H9 (cell line): ENCODE data around the gene BPIFB6. TPM values are rescaled to one million over a fixed set of nuclear protein-coding genes. Genes with fewer than 3 reads are reported as not detected.

Experiments
- DNase-seq: peaks from one replicate; pipeline ENCODE4 v3.0.0-alpha.2; 2017
- H2AFZ ChIP-seq: one replicate; pipeline ENCODE4 v1.6.1; 2013; ENCODE audit warnings: mild to moderate bottlenecking, low read length, control low read depth, moderate library complexity
- H2AK5ac ChIP-seq: 2 replicates; pipeline ENCODE4 v1.6.1; 2013; ENCODE audit warnings: low read length, control low read depth, mixed read lengths; ENCODE audit not compliant: insufficient read length
- H2BK120ac ChIP-seq: one replicate; pipeline ENCODE4 v1.6.1; 2013; ENCODE audit warnings: low read depth, mild to moderate bottlenecking, low read length, control low read depth, inconsistent platforms; ENCODE audit not compliant: poor library complexity, severe bottlenecking
- H2BK12ac ChIP-seq: 2 replicates; pipeline ENCODE4 v1.6.1; 2013; ENCODE audit warnings: low read length, control low read depth, mixed read lengths, low read depth; ENCODE audit not compliant: insufficient read length
- H2BK15ac ChIP-seq: 2 replicates; pipeline ENCODE4 v1.6.1; 2013; ENCODE audit warnings: low read depth, low read length, control low read depth
- H2BK20ac ChIP-seq: one replicate; pipeline ENCODE4 v1.6.1; 2013; ENCODE audit warnings: low read depth, mild to moderate bottlenecking, low read length, control low read depth, inconsistent platforms; ENCODE audit not compliant: poor library complexity, severe bottlenecking
- H2BK5ac ChIP-seq: 2 replicates; pipeline ENCODE4 v1.6.1; 2013; ENCODE audit warnings: low read length, control low read depth, mixed read lengths; ENCODE audit not compliant: insufficient read length
- H3K14ac ChIP-seq: 2 replicates; pipeline ENCODE4 v1.6.1; 2013; ENCODE audit warnings: low read length, control low read depth; ENCODE audit not compliant: insufficient read depth
- H3K18ac ChIP-seq: 2 replicates; pipeline ENCODE4 v1.6.1; 2013; ENCODE audit warnings: low read depth, mild to moderate bottlenecking, mixed read lengths, low read length, control low read depth; ENCODE audit not compliant: insufficient read length
- H3K23ac ChIP-seq: 2 replicates; pipeline ENCODE4 v1.6.1; 2013; ENCODE audit warnings: low read length, control low read depth, mixed read lengths, low read depth; ENCODE audit not compliant: insufficient read length
- H3K23me2 ChIP-seq: 2 replicates; pipeline ENCODE4 v1.6.1; 2013; ENCODE audit warnings: low read depth, mild to moderate bottlenecking, mixed read lengths, low read length, control low read depth; ENCODE audit not compliant: insufficient read length, poor library complexity, severe bottlenecking
- H3K27ac ChIP-seq: 2 replicates; pipeline ENCODE4 v1.5.1; 2013; ENCODE audit warnings: low read length, control low read depth, mixed read lengths, low read depth; ENCODE audit not compliant: insufficient read length
- H3K27me3 ChIP-seq: 2 replicates; pipeline ENCODE4 v1.6.1; 2013; ENCODE audit warnings: low read length, control low read depth, inconsistent platforms; ENCODE audit not compliant: insufficient read depth
- H3K4ac ChIP-seq: 2 replicates; pipeline ENCODE4 v1.6.1; 2013; ENCODE audit warnings: low read depth, mild to moderate bottlenecking, control low read depth, inconsistent platforms, low read length, moderate library complexity
- H3K4me1 ChIP-seq: 2 replicates; pipeline ENCODE4 v1.6.1; 2013; ENCODE audit warnings: low read length, control low read depth, inconsistent platforms; ENCODE audit not compliant: insufficient read depth
- H3K4me2 ChIP-seq: 2 replicates; pipeline ENCODE4 v1.6.1; 2013; ENCODE audit warnings: low read length, control low read depth, mixed read lengths; ENCODE audit not compliant: insufficient read length, insufficient read depth
- H3K56ac ChIP-seq: 2 replicates; pipeline ENCODE4 v1.6.1; 2013; ENCODE audit warnings: low read depth, mild to moderate bottlenecking, mixed read lengths, low read length, control low read depth; ENCODE audit not compliant: insufficient read length
- H3K79me1 ChIP-seq: 2 replicates; pipeline ENCODE4 v1.6.1; 2013; ENCODE audit warnings: low read depth, mild to moderate bottlenecking, moderate library complexity, low read length, control low read depth, inconsistent platforms; ENCODE audit not compliant: insufficient read depth, poor library complexity, severe bottlenecking
- H3K79me2 ChIP-seq: 2 replicates; pipeline ENCODE4 v1.6.1; 2013; ENCODE audit warnings: low read length, control low read depth, inconsistent platforms; ENCODE audit not compliant: insufficient read depth
- H3K9ac ChIP-seq: 2 replicates; pipeline ENCODE4 v1.6.1; 2013; ENCODE audit warnings: low read length, control low read depth, mixed read lengths; ENCODE audit not compliant: insufficient read length; ENCODE audit errors: extremely low read depth
- H3K9me3 ChIP-seq: one replicate; pipeline ENCODE4 v1.6.1; 2013; ENCODE audit warnings: low read depth, low read length, inconsistent platforms; ENCODE audit not compliant: control insufficient read depth
- H3T11ph ChIP-seq: one replicate; pipeline ENCODE4 v1.6.1; 2013; ENCODE audit warnings: mild to moderate bottlenecking, low read length, control low read depth, inconsistent platforms
- H4K20me1 ChIP-seq: one replicate; pipeline ENCODE4 v1.6.1; 2013; ENCODE audit not compliant: control insufficient read depth, insufficient read length, insufficient read depth
- H4K5ac ChIP-seq: 2 replicates; pipeline ENCODE4 v1.6.1; 2013; ENCODE audit warnings: low read depth, mild to moderate bottlenecking, mixed read lengths, low read length, control low read depth; ENCODE audit not compliant: insufficient read length
- H4K8ac ChIP-seq: replicated peaks from 2 replicates; pipeline ENCODE4 v1.6.1; 2013; ENCODE audit warnings: low read length, control low read depth, mixed read lengths, low read depth; ENCODE audit not compliant: insufficient read length
- H4K91ac ChIP-seq: 2 replicates; pipeline ENCODE4 v1.6.1; 2013; ENCODE audit warnings: low read depth, mild to moderate bottlenecking, moderate library complexity, mixed read lengths, low read length, control low read depth; ENCODE audit not compliant: insufficient read length
- H3K27ac Mint-ChIP-seq, 3 experiments: 2 replicates in 2 of 3; 3 replicates in 1 of 3; pipeline ENCODE4 v1.8.0; 2020 to 2021; ENCODE audit warnings: mixed read lengths in 3 of 3, mild to moderate bottlenecking in 1 of 3, moderate library complexity in 1 of 3
- H3K27me3 Mint-ChIP-seq: 2 replicates; pipeline ENCODE4 v1.8.0; 2021; ENCODE audit warnings: low read depth, mild to moderate bottlenecking, moderate library complexity, mixed read lengths
- H3K36me3 Mint-ChIP-seq, 3 experiments: 2 replicates in 2 of 3; 3 replicates in 1 of 3; pipeline ENCODE4 v1.8.0; 2020 to 2021; ENCODE audit warnings: low read depth in 3 of 3, mixed read lengths in 3 of 3; ENCODE audit not compliant: insufficient read depth in 1 of 3
- H3K4me1 Mint-ChIP-seq, 2 experiments: 2 replicates each; pipeline ENCODE4 v1.8.0; 2020; ENCODE audit warnings: mixed read lengths in 2 of 2
- H3K4me3 Mint-ChIP-seq, 2 experiments: 2 replicates in 1 of 2; 3 replicates in 1 of 2; pipeline ENCODE4 v1.8.0; 2020 to 2021; ENCODE audit warnings: mild to moderate bottlenecking in 2 of 2, mixed read lengths in 2 of 2, moderate library complexity in 1 of 2
- H3K9me3 Mint-ChIP-seq, 2 experiments: 2 replicates in 1 of 2; 3 replicates in 1 of 2; pipeline ENCODE4 v1.8.0; 2020; ENCODE audit warnings: mild to moderate bottlenecking in 2 of 2, mixed read lengths in 2 of 2, moderate library complexity in 1 of 2
- WGBS: extraction: QIAGEN DNeasy Blood & Tissue Kit; methylation state at CpG from one replicate; pipeline ENCODE4 v1.1.7; 2013; ENCODE audit warnings: missing lambda C conversion rate, low lambda C conversion rate, mixed read lengths; ENCODE audit not compliant: insufficient read length; ENCODE audit errors: extremely low coverage; 5-methylcytosine and 5-hydroxymethylcytosine counted together
- total RNA-seq: library from RNA; stranded (reverse); gene quantifications from 2 replicates; pipeline ENCODE4 v1.2.1, GENCODE V29; 2021
- TF ChIP-seq, protein P1 (sequence below): fragments of 200-600 bp; sonication (generic); conservative IDR thresholded peaks from 3 replicates; pipeline ENCODE4 v1.8.0; 2021; ENCODE audit warnings: antibody characterized with exemption, mild to moderate bottlenecking

The BPIFB6 gene
- total RNA-seq, 1 experiment from 2014 or later, result not detected

- H3K36me3 Mint-ChIP-seq, result no peaks in the 10 kb centered on the region
- peaks cover 37% of the 10 kb centered on the region for H3K27me3 Mint-ChIP-seq
- no peaks in the 10 kb centered on the region for H3K4me1 Mint-ChIP-seq
Observed at GRCh38 chr20:33037456-33037855, 6.0 kb downstream of the BPIFB6 start.

More at GRCh38 chr20:33037456-33037855, 6.0 kb downstream of the BPIFB6 start:
- Histone ChIP-seq H3K4ac (no peak overlapping the region), H3K23me2 (no peaks in the 10 kb centered on the region), H3K9me3 (no peaks in the 10 kb centered on the region), H3K18ac (no peak overlapping the region), H3K4me2 (no peak overlapping the region), H3K27ac (no peak overlapping the region), H2BK120ac (no peak overlapping the region), H2BK15ac (no peak overlapping the region), H2AFZ (no peak overlapping the region), H3K14ac (no peak overlapping the region), H4K20me1 (no peaks in the 10 kb centered on the region), H4K8ac (no peak overlapping the region), H4K5ac (no peak overlapping the region), H3K9ac (no peak overlapping the region), H3T11ph (no peak overlapping the region), H3K4me1 (no peaks in the 10 kb centered on the region), H2BK20ac (no peak overlapping the region), H2BK5ac (no peak overlapping the region), H3K56ac (no peak overlapping the region), H2AK5ac (no peak overlapping the region), H3K23ac (no peak overlapping the region), H3K79me2 (no peaks in the 10 kb centered on the region), H3K27me3 (no peaks in the 10 kb centered on the region), H3K79me1 (no peaks in the 10 kb centered on the region), H4K91ac (no peak overlapping the region), H2BK12ac (no peak overlapping the region)
- no CpG with 5 or more reads among the region's 5 CpGs for WGBS
- Mint-ChIP-seq H3K27ac (no peak overlapping the region), H3K4me3 (no peak overlapping the region), H3K9me3 (peaks cover 2 to 4% of the 10 kb centered on the region in 2 experiments; a peak in 3 of 5 replicates)
- TF ChIP-seq, protein P1, sequence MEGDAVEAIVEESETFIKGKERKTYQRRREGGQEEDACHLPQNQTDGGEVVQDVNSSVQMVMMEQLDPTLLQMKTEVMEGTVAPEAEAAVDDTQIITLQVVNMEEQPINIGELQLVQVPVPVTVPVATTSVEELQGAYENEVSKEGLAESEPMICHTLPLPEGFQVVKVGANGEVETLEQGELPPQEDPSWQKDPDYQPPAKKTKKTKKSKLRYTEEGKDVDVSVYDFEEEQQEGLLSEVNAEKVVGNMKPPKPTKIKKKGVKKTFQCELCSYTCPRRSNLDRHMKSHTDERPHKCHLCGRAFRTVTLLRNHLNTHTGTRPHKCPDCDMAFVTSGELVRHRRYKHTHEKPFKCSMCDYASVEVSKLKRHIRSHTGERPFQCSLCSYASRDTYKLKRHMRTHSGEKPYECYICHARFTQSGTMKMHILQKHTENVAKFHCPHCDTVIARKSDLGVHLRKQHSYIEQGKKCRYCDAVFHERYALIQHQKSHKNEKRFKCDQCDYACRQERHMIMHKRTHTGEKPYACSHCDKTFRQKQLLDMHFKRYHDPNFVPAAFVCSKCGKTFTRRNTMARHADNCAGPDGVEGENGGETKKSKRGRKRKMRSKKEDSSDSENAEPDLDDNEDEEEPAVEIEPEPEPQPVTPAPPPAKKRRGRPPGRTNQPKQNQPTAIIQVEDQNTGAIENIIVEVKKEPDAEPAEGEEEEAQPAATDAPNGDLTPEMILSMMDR, result no peak
- DNase-seq, result no peak
